ENCODE data around the gene TBL3.

- TF ChIP-seq, protein P1, sequence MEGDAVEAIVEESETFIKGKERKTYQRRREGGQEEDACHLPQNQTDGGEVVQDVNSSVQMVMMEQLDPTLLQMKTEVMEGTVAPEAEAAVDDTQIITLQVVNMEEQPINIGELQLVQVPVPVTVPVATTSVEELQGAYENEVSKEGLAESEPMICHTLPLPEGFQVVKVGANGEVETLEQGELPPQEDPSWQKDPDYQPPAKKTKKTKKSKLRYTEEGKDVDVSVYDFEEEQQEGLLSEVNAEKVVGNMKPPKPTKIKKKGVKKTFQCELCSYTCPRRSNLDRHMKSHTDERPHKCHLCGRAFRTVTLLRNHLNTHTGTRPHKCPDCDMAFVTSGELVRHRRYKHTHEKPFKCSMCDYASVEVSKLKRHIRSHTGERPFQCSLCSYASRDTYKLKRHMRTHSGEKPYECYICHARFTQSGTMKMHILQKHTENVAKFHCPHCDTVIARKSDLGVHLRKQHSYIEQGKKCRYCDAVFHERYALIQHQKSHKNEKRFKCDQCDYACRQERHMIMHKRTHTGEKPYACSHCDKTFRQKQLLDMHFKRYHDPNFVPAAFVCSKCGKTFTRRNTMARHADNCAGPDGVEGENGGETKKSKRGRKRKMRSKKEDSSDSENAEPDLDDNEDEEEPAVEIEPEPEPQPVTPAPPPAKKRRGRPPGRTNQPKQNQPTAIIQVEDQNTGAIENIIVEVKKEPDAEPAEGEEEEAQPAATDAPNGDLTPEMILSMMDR (optimal IDR thresholded peaks at IDR 0.05 in 1 of 3, IDR thresholded peaks at IDR 0.05 in 1 of 3, conservative IDR thresholded peaks at IDR 0.05 in 1 of 3; ENCODE audit: extremely low read depth in 1 of 3, insufficient read depth in 2 of 3, low read length in 3 of 3): no peak
- TF ChIP-seq EZH2 (IDR thresholded peaks at IDR 0.05; ENCODE audit: low read length): no peak
Observed at GRCh38 chr16:2001456-2002355, 29.9 kb downstream of the TBL3 start.

All from keratinocyte (primary cell).